ENCODE data around the gene GPLD1.

The GPLD1 gene

GRCh38 chr6:24492475-24492874 is 3.1 kb upstream of the GPLD1 start:
- Histone ChIP-seq H3K27me3 (ENCODE audit: insufficient read depth, low read length) (no peaks in the 10 kb centered on the region), H3K4me1 (ENCODE audit: insufficient read depth, low read length) (peaks cover 6% of the 10 kb centered on the region), H3K36me3 (ENCODE audit: insufficient read depth, low read length) (peaks cover under 1% of the 10 kb centered on the region), H3K4me3 (ENCODE audit: low read length) (no peak overlapping the region), H3K9me3 (ENCODE audit: low read length) (no peaks in the 10 kb centered on the region), H2AFZ (ENCODE audit: low read depth, low read length) (no peak overlapping the region)

GRCh38 chr6:24490948-24491347 is 1.6 kb upstream of the GPLD1 start:
- Histone ChIP-seq H3K27me3 (ENCODE audit: insufficient read depth, low read length) (no peaks in the 10 kb centered on the region), H3K4me3 (ENCODE audit: low read length) (no peak overlapping the region), H3K4me1 (ENCODE audit: insufficient read depth, low read length) (peaks cover 6% of the 10 kb centered on the region), H3K36me3 (ENCODE audit: insufficient read depth, low read length) (no peaks in the 10 kb centered on the region), H3K9me3 (ENCODE audit: low read length) (no peaks in the 10 kb centered on the region), H2AFZ (ENCODE audit: low read depth, low read length) (no peak overlapping the region)

GRCh38 chr6:24489881-24490280 is 503 bp upstream of the GPLD1 start:
- Histone ChIP-seq H2AFZ (ENCODE audit: low read depth, low read length) (no peak overlapping the region), H3K36me3 (ENCODE audit: insufficient read depth, low read length) (no peaks in the 10 kb centered on the region), H3K9me3 (ENCODE audit: low read length) (no peaks in the 10 kb centered on the region), H3K27me3 (ENCODE audit: insufficient read depth, low read length) (no peaks in the 10 kb centered on the region), H3K4me3 (ENCODE audit: low read length) (no peak overlapping the region), H3K4me1 (ENCODE audit: insufficient read depth, low read length) (peaks cover 5% of the 10 kb centered on the region)

- H3K9me3 ChIP-seq (ENCODE audit: low read length), result no peaks in the 10 kb centered on the region
- H3K4me3 ChIP-seq (ENCODE audit: low read length), result no peak overlapping the region
- H3K27me3 ChIP-seq (ENCODE audit: insufficient read depth, low read length), result no peaks in the 10 kb centered on the region
- H3K36me3 ChIP-seq (ENCODE audit: insufficient read depth, low read length), result no peaks in the 10 kb centered on the region
- H3K4me1 ChIP-seq (ENCODE audit: insufficient read depth, low read length), result no peaks in the 10 kb centered on the region
- H2AFZ ChIP-seq (ENCODE audit: low read depth, low read length), result no peak overlapping the region
Observed at GRCh38 chr6:24486065-24486464, 3.3 kb downstream of the GPLD1 start.

- H3K9me3 ChIP-seq (ENCODE audit: low read length), result no peaks in the 10 kb centered on the region
- no peaks in the 10 kb centered on the region for H3K36me3 ChIP-seq (ENCODE audit: insufficient read depth, low read length)
- H3K27me3 ChIP-seq (ENCODE audit: insufficient read depth, low read length), result no peaks in the 10 kb centered on the region
- H3K4me3 ChIP-seq (ENCODE audit: low read length), result no peak overlapping the region
- H2AFZ ChIP-seq (ENCODE audit: low read depth, low read length), result no peak overlapping the region
- no peaks in the 10 kb centered on the region for H3K4me1 ChIP-seq (ENCODE audit: insufficient read depth, low read length)
Observed at GRCh38 chr6:24484657-24485323, 4.6 kb downstream of the GPLD1 start.

GRCh38 chr6:24481449-24481848 is 7.9 kb downstream of the GPLD1 start:
- H3K4me3 ChIP-seq (ENCODE audit: low read length), result no peak overlapping the region
- no peak overlapping the region for H2AFZ ChIP-seq (ENCODE audit: low read depth, low read length)
- H3K4me1 ChIP-seq (ENCODE audit: insufficient read depth, low read length), result no peaks in the 10 kb centered on the region
- no peaks in the 10 kb centered on the region for H3K27me3 ChIP-seq (ENCODE audit: insufficient read depth, low read length)
- no peaks in the 10 kb centered on the region for H3K9me3 ChIP-seq (ENCODE audit: low read length)
- no peaks in the 10 kb centered on the region for H3K36me3 ChIP-seq (ENCODE audit: insufficient read depth, low read length)

GRCh38 chr6:24480705-24481104 is 8.7 kb downstream of the GPLD1 start:
- H3K27me3 ChIP-seq (ENCODE audit: insufficient read depth, low read length), result no peaks in the 10 kb centered on the region
- H3K9me3 ChIP-seq (ENCODE audit: low read length), result no peaks in the 10 kb centered on the region
- H3K4me3 ChIP-seq (ENCODE audit: low read length), result no peak overlapping the region
- no peaks in the 10 kb centered on the region for H3K4me1 ChIP-seq (ENCODE audit: insufficient read depth, low read length)
- no peaks in the 10 kb centered on the region for H3K36me3 ChIP-seq (ENCODE audit: insufficient read depth, low read length)
- H2AFZ ChIP-seq (ENCODE audit: low read depth, low read length), result no peak overlapping the region

- H3K4me1 ChIP-seq (ENCODE audit: insufficient read depth, low read length), result no peaks in the 10 kb centered on the region
- no peaks in the 10 kb centered on the region for H3K27me3 ChIP-seq (ENCODE audit: insufficient read depth, low read length)
- no peak overlapping the region for H3K4me3 ChIP-seq (ENCODE audit: low read length)
- H3K36me3 ChIP-seq (ENCODE audit: insufficient read depth, low read length), result no peaks in the 10 kb centered on the region
- no peaks in the 10 kb centered on the region for H3K9me3 ChIP-seq (ENCODE audit: low read length)
- no peak overlapping the region for H2AFZ ChIP-seq (ENCODE audit: low read depth, low read length)
Observed at GRCh38 chr6:24478903-24479302, 10.5 kb downstream of the GPLD1 start.

- Histone ChIP-seq H3K36me3 (ENCODE audit: insufficient read depth, low read length) (no peaks in the 10 kb centered on the region), H3K9me3 (ENCODE audit: low read length) (no peaks in the 10 kb centered on the region), H3K4me1 (ENCODE audit: insufficient read depth, low read length) (no peaks in the 10 kb centered on the region), H3K27me3 (ENCODE audit: insufficient read depth, low read length) (no peaks in the 10 kb centered on the region), H3K4me3 (ENCODE audit: low read length) (no peak overlapping the region), H2AFZ (ENCODE audit: low read depth, low read length) (no peak overlapping the region)
Observed at GRCh38 chr6:24477070-24477469, 12.3 kb downstream of the GPLD1 start.

- no peaks in the 10 kb centered on the region for H3K4me1 ChIP-seq (ENCODE audit: insufficient read depth, low read length)
- H3K27me3 ChIP-seq (ENCODE audit: insufficient read depth, low read length), result no peaks in the 10 kb centered on the region
- no peak overlapping the region for H2AFZ ChIP-seq (ENCODE audit: low read depth, low read length)
- no peak overlapping the region for H3K4me3 ChIP-seq (ENCODE audit: low read length)
- no peaks in the 10 kb centered on the region for H3K9me3 ChIP-seq (ENCODE audit: low read length)
- H3K36me3 ChIP-seq (ENCODE audit: insufficient read depth, low read length), result no peaks in the 10 kb centered on the region
Observed at GRCh38 chr6:24476631-24477030, 12.7 kb downstream of the GPLD1 start.

GRCh38 chr6:24472181-24472580 is 17.2 kb downstream of the GPLD1 start:
- Histone ChIP-seq H3K27me3 (ENCODE audit: insufficient read depth, low read length) (no peaks in the 10 kb centered on the region), H3K4me3 (ENCODE audit: low read length) (no peak overlapping the region), H3K9me3 (ENCODE audit: low read length) (no peaks in the 10 kb centered on the region), H2AFZ (ENCODE audit: low read depth, low read length) (no peak overlapping the region), H3K36me3 (ENCODE audit: insufficient read depth, low read length) (no peaks in the 10 kb centered on the region), H3K4me1 (ENCODE audit: insufficient read depth, low read length) (no peaks in the 10 kb centered on the region)

- H2AFZ ChIP-seq (ENCODE audit: low read depth, low read length), result no peak overlapping the region
- H3K4me1 ChIP-seq (ENCODE audit: insufficient read depth, low read length), result no peaks in the 10 kb centered on the region
- no peaks in the 10 kb centered on the region for H3K27me3 ChIP-seq (ENCODE audit: insufficient read depth, low read length)
- no peaks in the 10 kb centered on the region for H3K36me3 ChIP-seq (ENCODE audit: insufficient read depth, low read length)
- no peaks in the 10 kb centered on the region for H3K9me3 ChIP-seq (ENCODE audit: low read length)
- no peak overlapping the region for H3K4me3 ChIP-seq (ENCODE audit: low read length)
Observed at GRCh38 chr6:24469811-24470210, 19.6 kb downstream of the GPLD1 start.

- no peaks in the 10 kb centered on the region for H3K36me3 ChIP-seq (ENCODE audit: insufficient read depth, low read length)
- no peak overlapping the region for H2AFZ ChIP-seq (ENCODE audit: low read depth, low read length)
- peaks cover 2% of the 10 kb centered on the region for H3K9me3 ChIP-seq (ENCODE audit: low read length)
- no peaks in the 10 kb centered on the region for H3K27me3 ChIP-seq (ENCODE audit: insufficient read depth, low read length)
- no peaks in the 10 kb centered on the region for H3K4me1 ChIP-seq (ENCODE audit: insufficient read depth, low read length)
- H3K4me3 ChIP-seq (ENCODE audit: low read length), result no peak overlapping the region
Observed at GRCh38 chr6:24464253-24465038, 24.9 kb downstream of the GPLD1 start.
